A549 (cell line): Measurements from ENCODE around the gene IGSF10.

Experiments used
- CBX2 ChIP-seq: fragments of 200-600 bp; sonication (generic); IDR thresholded peaks from 2 replicates; pipeline ENCODE4 v1.6.1; 2016; ENCODE audit warnings: low read depth, mild to moderate bottlenecking, borderline replicate concordance
- CHD4 ChIP-seq: fragments of 200-600 bp; sonication (generic); IDR thresholded peaks from 2 replicates; pipeline ENCODE4 v1.6.1; 2016; ENCODE audit warnings: antibody characterized with exemption, mild to moderate bottlenecking, borderline replicate concordance
- EP300 ChIP-seq, 2 experiments: fragments of >200 bp; sonication (Bioruptor Twin); formaldehyde crosslinking; IDR thresholded peaks; 2 replicates in 1 of 2; 3 replicates in 1 of 2; pipeline ENCODE4 v1.6.1; 2016 to 2017
- HEYL ChIP-seq: fragments of 250-450 bp; sonication (Bioruptor Pico); IDR thresholded peaks from 2 replicates; pipeline ENCODE4 v1.8.0; 2021; ENCODE audit warnings: mild to moderate bottlenecking, moderate library complexity
- MAFK ChIP-seq: fragments of 450-650 bp; IDR thresholded peaks from 2 replicates; pipeline ENCODE4 v1.6.1; 2014; ENCODE audit not compliant: partially characterized antibody
- POLR2A ChIP-seq: IDR thresholded peaks from 2 replicates; pipeline ENCODE4 v1.6.1; 2012; ENCODE audit warnings: mild to moderate bottlenecking, low read length
- RAD21 ChIP-seq, 2 experiments: fragments of >200 bp in 1 of 2; sonication (Bioruptor Twin) in 1 of 2; formaldehyde crosslinking in 1 of 2; IDR thresholded peaks in 1 of 2; conservative IDR thresholded peaks in 1 of 2; 2 replicates in 1 of 2; 3 replicates in 1 of 2; pipeline ENCODE4 v1.6.1; 2012 to 2018; ENCODE audit warnings: inconsistent platforms in 1 of 2
- ZFP36 ChIP-seq: fragments of 450-650 bp; IDR thresholded peaks from 2 replicates; pipeline ENCODE4 v1.6.1; 2014; ENCODE audit warnings: borderline replicate concordance; ENCODE audit not compliant: partially characterized antibody
- TF ChIP-seq, protein P1 (sequence below): fragments of >200 bp; sonication (Bioruptor Twin); formaldehyde crosslinking; IDR thresholded peaks from 3 replicates; pipeline ENCODE4 v1.5.1; 2016
- TF ChIP-seq, protein P2 (sequence below): fragments of 200-600 bp; sonication (generic); IDR thresholded peaks from 2 replicates; pipeline ENCODE4 v1.6.1; 2016; ENCODE audit warnings: antibody characterized with exemption, mild to moderate bottlenecking, moderate library complexity
- TF ChIP-seq, protein P3 (sequence below): IDR thresholded peaks from 2 replicates; pipeline ENCODE4 v1.6.1; 2012; ENCODE audit warnings: low read depth, borderline replicate concordance
- TF ChIP-seq, protein P4 (sequence below): fragments of 450-650 bp; IDR thresholded peaks from 2 replicates; pipeline ENCODE4 v1.6.1; 2014; ENCODE audit warnings: antibody characterized with exemption
- TF ChIP-seq, protein P5 (sequence below): IDR thresholded peaks from 2 replicates; pipeline ENCODE4 v1.6.1; 2012
- TF ChIP-seq, protein P6 (sequence below): fragments of 150-350 bp; IDR thresholded peaks from 2 replicates; pipeline ENCODE4 v1.6.1; 2014; ENCODE audit warnings: low read depth, mild to moderate bottlenecking, low read length

DNA sequence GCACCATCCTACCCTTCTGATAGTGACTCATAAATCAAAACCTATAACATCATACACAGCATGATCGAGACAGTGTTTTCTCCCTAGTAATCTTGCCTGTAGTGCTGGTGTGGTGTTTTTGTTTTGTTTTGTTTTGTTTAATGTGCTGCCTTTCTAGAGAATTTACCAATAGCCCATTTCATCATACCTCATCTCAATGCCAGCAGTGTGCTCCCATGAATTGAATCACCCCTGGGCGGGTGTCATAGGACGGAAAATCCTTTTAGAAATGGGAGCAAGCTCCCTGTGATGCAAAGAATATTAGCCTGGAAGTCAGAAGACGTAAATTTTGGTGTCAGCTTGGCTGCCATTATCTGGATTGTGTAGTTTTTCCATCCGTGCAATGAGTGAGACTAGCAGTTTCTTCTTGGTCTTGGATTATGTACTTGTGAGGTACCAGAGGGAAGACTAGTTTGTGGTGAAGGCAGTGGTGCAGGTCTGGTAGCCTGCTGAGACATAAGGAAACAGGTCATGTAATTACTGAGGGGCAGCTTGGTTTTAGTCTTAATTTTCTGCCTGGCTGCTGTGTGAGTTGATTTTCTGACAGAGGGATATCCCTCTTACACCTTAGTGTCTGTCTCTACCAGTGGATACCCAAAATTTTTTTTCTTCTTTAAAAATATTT, 29.9 kb downstream of the IGSF10 start:
- TF ChIP-seq, protein P1, sequence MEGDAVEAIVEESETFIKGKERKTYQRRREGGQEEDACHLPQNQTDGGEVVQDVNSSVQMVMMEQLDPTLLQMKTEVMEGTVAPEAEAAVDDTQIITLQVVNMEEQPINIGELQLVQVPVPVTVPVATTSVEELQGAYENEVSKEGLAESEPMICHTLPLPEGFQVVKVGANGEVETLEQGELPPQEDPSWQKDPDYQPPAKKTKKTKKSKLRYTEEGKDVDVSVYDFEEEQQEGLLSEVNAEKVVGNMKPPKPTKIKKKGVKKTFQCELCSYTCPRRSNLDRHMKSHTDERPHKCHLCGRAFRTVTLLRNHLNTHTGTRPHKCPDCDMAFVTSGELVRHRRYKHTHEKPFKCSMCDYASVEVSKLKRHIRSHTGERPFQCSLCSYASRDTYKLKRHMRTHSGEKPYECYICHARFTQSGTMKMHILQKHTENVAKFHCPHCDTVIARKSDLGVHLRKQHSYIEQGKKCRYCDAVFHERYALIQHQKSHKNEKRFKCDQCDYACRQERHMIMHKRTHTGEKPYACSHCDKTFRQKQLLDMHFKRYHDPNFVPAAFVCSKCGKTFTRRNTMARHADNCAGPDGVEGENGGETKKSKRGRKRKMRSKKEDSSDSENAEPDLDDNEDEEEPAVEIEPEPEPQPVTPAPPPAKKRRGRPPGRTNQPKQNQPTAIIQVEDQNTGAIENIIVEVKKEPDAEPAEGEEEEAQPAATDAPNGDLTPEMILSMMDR, result no peak
- no peak for TF ChIP-seq HEYL (CRISPR knock-in tag)
- no peak for TF ChIP-seq POLR2A
- TF ChIP-seq, protein P2, sequence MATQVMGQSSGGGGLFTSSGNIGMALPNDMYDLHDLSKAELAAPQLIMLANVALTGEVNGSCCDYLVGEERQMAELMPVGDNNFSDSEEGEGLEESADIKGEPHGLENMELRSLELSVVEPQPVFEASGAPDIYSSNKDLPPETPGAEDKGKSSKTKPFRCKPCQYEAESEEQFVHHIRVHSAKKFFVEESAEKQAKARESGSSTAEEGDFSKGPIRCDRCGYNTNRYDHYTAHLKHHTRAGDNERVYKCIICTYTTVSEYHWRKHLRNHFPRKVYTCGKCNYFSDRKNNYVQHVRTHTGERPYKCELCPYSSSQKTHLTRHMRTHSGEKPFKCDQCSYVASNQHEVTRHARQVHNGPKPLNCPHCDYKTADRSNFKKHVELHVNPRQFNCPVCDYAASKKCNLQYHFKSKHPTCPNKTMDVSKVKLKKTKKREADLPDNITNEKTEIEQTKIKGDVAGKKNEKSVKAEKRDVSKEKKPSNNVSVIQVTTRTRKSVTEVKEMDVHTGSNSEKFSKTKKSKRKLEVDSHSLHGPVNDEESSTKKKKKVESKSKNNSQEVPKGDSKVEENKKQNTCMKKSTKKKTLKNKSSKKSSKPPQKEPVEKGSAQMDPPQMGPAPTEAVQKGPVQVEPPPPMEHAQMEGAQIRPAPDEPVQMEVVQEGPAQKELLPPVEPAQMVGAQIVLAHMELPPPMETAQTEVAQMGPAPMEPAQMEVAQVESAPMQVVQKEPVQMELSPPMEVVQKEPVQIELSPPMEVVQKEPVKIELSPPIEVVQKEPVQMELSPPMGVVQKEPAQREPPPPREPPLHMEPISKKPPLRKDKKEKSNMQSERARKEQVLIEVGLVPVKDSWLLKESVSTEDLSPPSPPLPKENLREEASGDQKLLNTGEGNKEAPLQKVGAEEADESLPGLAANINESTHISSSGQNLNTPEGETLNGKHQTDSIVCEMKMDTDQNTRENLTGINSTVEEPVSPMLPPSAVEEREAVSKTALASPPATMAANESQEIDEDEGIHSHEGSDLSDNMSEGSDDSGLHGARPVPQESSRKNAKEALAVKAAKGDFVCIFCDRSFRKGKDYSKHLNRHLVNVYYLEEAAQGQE, result no peak
- TF ChIP-seq CBX2, result no peak
- TF ChIP-seq MAFK, result no peak
- TF ChIP-seq, protein P3, sequence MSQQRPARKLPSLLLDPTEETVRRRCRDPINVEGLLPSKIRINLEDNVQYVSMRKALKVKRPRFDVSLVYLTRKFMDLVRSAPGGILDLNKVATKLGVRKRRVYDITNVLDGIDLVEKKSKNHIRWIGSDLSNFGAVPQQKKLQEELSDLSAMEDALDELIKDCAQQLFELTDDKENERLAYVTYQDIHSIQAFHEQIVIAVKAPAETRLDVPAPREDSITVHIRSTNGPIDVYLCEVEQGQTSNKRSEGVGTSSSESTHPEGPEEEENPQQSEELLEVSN, result no peak
- TF ChIP-seq, protein P4, sequence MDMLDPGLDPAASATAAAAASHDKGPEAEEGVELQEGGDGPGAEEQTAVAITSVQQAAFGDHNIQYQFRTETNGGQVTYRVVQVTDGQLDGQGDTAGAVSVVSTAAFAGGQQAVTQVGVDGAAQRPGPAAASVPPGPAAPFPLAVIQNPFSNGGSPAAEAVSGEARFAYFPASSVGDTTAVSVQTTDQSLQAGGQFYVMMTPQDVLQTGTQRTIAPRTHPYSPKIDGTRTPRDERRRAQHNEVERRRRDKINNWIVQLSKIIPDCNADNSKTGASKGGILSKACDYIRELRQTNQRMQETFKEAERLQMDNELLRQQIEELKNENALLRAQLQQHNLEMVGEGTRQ, result no peak
- TF ChIP-seq RAD21 (conservative IDR thresholded peaks at IDR 0.05 in 1 of 2, IDR thresholded peaks at IDR 0.05 in 1 of 2), result no peak
- TF ChIP-seq, protein P5, sequence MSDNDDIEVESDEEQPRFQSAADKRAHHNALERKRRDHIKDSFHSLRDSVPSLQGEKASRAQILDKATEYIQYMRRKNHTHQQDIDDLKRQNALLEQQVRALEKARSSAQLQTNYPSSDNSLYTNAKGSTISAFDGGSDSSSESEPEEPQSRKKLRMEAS, result no peak
- TF ChIP-seq, protein P6, sequence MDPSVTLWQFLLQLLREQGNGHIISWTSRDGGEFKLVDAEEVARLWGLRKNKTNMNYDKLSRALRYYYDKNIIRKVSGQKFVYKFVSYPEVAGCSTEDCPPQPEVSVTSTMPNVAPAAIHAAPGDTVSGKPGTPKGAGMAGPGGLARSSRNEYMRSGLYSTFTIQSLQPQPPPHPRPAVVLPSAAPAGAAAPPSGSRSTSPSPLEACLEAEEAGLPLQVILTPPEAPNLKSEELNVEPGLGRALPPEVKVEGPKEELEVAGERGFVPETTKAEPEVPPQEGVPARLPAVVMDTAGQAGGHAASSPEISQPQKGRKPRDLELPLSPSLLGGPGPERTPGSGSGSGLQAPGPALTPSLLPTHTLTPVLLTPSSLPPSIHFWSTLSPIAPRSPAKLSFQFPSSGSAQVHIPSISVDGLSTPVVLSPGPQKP, result no peak
- no peak for TF ChIP-seq CHD4
- TF ChIP-seq ZFP36, result no peak
- TF ChIP-seq EP300 (IDR thresholded peaks at IDR 0.05), result no peak
